Heart left ventricle (tissue), 16 donors: ENCODE measurements around the gene GOLGB1. TPM values are rescaled to one million over a fixed set of nuclear protein-coding genes. Genes with fewer than 3 reads are reported as not detected.
A peak's percentile ranks its signal among the peaks of the same experiment; 100 is the strongest.
"Not testable (repeated sequence)": the region's sequence is repeated elsewhere in the genome, so short reads cannot be mapped to it uniquely, and the experiment has no call there.

Experiments used
- ATAC-seq, 4 donors: fragments of 200-7000 bp; cut with Tn5 transposase; one replicate each; pipeline ENCODE4 v1.9.1; 2020 to 2022; ENCODE audit warnings: moderate library complexity in 4 of 4, mild to moderate bottlenecking in 3 of 4, moderate number of reproducible peaks in 1 of 4
- DNase-seq, 5 donors: peaks; one replicate each; pipeline ENCODE4 v3.0.0-alpha.2; 2020
- H3K27ac ChIP-seq, 12 donors: fragments of 200-600 bp; sonication (generic) in 4 of 12; one replicate each; pipeline versions ENCODE4 v1.5.0 to v1.8.0; 2016 to 2022; ENCODE audit warnings: mild to moderate bottlenecking in 2 of 12
- H3K27me3 ChIP-seq, 9 donors: fragments of 200-600 bp; sonication (generic) in 2 of 9; one replicate each; pipeline versions ENCODE4 v1.5.1 to v1.8.0; 2016 to 2022; ENCODE audit warnings: mild to moderate bottlenecking in 3 of 9
- H3K36me3 ChIP-seq, 9 donors: fragments of 200-600 bp; sonication (generic) in 2 of 9; one replicate each; pipeline versions ENCODE4 v1.5.0 to v1.8.0; 2018 to 2022; ENCODE audit warnings: mild to moderate bottlenecking in 2 of 9
- H3K4me1 ChIP-seq, 12 donors: fragments of 200-600 bp; sonication (generic) in 4 of 12; one replicate each; pipeline versions ENCODE4 v1.5.0 to v1.8.0; 2016 to 2022; ENCODE audit warnings: mild to moderate bottlenecking in 3 of 12
- H3K4me3 ChIP-seq, 12 donors: fragments of 200-600 bp; sonication (generic) in 4 of 12; one replicate each; pipeline versions ENCODE4 v1.5.0 to v1.8.0; 2017 to 2022; ENCODE audit warnings: mild to moderate bottlenecking in 9 of 12, moderate library complexity in 4 of 12
- H3K9me3 ChIP-seq, 12 donors: fragments of 200-600 bp; sonication (generic) in 4 of 12; one replicate each; pipeline versions ENCODE4 v1.5.0 to v1.8.0; 2016 to 2022; ENCODE audit warnings: mild to moderate bottlenecking in 1 of 12
- CTCF ChIP-seq, 12 donors: fragments of 200-600 bp; sonication (generic) in 4 of 12; IDR thresholded peaks; one replicate each; pipeline versions ENCODE4 v1.5.0 to v1.8.0; 2018 to 2022; ENCODE audit warnings: antibody characterized with exemption in 12 of 12, mild to moderate bottlenecking in 5 of 12
- POLR2A ChIP-seq, 2 donors: fragments of 450-650 bp; IDR thresholded peaks; one replicate each; pipeline ENCODE4 v1.6.1; 2017; ENCODE audit warnings: antibody characterized with exemption in 2 of 2, mild to moderate bottlenecking in 2 of 2, moderate library complexity in 2 of 2
- WGBS, 4 donors: extraction: QIAGEN DNeasy Blood & Tissue Kit in 2 of 4; methylation state at CpG; one replicate each; pipeline versions ENCODE4 v1.1.5 to v1.1.7; 2013 to 2018; 5-methylcytosine and 5-hydroxymethylcytosine counted together
- intact Hi-C, 10 donors: fragments of 100-400 bp; cut with DNase I; formaldehyde crosslinking; loops; one replicate each; pipeline versions ENCODE4 v1.11.1 to v1.14.2; 2022
- polyA plus RNA-seq, 2 donors: library from polyadenylated mRNA; stranded (reverse); fragments of 200-250 nt; gene quantifications; one replicate each; pipeline ENCODE4 v1.2.3, GENCODE V29; 2013
- total RNA-seq, 9 donors: library from RNA; depleted of rRNA in 2 of 9; stranded (reverse); fragments of >200 nt in 2 of 9; fragmentation: NEBNext Ultra II Directional in 3 of 9; extraction: Animal tissue kit (Norgen Biotek cat#: 25700) in 3 of 9; gene quantifications; one replicate each; pipeline versions ENCODE4 v1.1.0 to v1.2.4, GENCODE V29; 2016 to 2023
- donor health status: ischemic (EF 13 %, LVEDD 7.1; RV severe dilation, severe dysfunction).
- donor health status: healthy with polysubstance abuse.
- donor health status: DM: no; HTN: yes; CAD: no.
- donor health status: DM: no; HTN: no; CAD: no.
- donor health status: ischemic (EF 25% LVEDD 6.9; RV normal size, moderate dysfunction).
- donor health status: ischemic (EF 25% LVEDD 5.7; RV mildly dilated, moderate dysfunction).
- donor health status: healthy.
- donor health status: DM: yes; HTN: yes; CAD: no.
- donor health status: ischemic (EF 35%, LVEDD 5.7; RV mildly dilated, moderate dysfunction).
- donor health status: nonischemic (EF 11% LVEDD 7.7; RV severe dilation, severe dysfunction).
- donor health status: DM: yes; HTN: yes; CAD: no.
- donor health status: PGD.
- donor health status: ischemic (EF 29% LVEDD 5.4; RV normal size, mild dysfunction).
- donor health status: nonischemic (EF 23%, LVEDD 6.1; RV moderate dilation, normal function).

GOLGB1 gene
- total and polyA plus RNA-seq, 11 donors = 14.4 to 90.9 (median 44.1) TPM

DNA sequence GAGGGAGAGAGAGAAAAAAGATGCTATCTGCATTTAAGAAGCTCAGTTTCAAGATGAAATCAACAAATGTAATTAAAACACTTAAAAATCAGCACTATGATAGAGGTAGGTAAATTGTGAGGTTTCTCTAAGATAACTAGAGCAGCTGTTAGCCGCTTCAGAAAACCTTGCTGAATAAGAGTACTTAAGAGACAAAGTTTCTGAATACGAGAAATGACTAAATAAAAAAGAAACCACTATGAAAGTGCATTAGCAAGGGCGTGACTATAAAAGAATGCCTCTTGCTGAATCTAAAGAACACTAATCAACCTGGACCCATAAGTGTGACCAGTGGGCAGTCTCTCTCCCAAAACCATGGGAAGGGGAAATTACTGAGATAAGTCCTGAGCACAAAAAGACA is 43.5 kb upstream of the GOLGB1 start:
- H3K36me3 ChIP-seq = peaks cover 0 to 79% (median 37%) of the 10 kb centered on the region in 9 donors
- 90 to 97% (median 95%) methylated on average over 3 of the region's 3 CpGs for WGBS, 4 donors
- DNase-seq (no peak), ATAC-seq (no peak)
- intact Hi-C loops = no loop called here
- no peaks in the 10 kb centered on the region for H3K4me1 ChIP-seq
- H3K27ac ChIP-seq = no peak overlapping the region
- no peak overlapping the region for H3K4me3 ChIP-seq
- TF ChIP-seq CTCF (IDR thresholded peaks at IDR 0.05) = no peak
- TF ChIP-seq POLR2A (IDR thresholded peaks at IDR 0.05) = no peak
- H3K9me3 ChIP-seq = no peaks in the 10 kb centered on the region
- no peaks in the 10 kb centered on the region for H3K27me3 ChIP-seq

DNA sequence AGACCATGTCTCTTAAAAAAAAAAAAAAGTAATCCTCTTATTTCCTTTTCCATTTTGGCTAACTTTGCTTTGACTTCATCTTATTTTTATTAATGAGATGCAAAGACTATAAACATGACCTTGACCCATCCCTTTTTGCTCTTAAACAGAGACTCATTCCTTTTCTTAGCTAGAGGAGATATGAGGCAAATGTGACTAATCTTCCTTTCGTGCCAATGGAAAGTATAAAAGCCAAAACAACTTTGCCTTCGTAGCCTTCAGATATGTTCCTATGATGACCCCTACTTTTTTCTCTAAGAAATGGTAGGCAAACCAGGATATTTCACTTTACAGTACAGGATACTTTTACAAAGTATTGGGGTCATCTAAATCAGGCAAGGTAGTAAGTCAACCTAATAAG is 36.9 kb upstream of the GOLGB1 start:
- Histone ChIP-seq H3K36me3 (peaks cover 2 to 89% (median 59%) of the 10 kb centered on the region in 9 donors), H3K27ac (peak overlapping the region in 3 of 12 donors; percentile 10 to 22 (median 20))
- TF ChIP-seq POLR2A (IDR thresholded peaks at IDR 0.05) (no peak), CTCF (IDR thresholded peaks at IDR 0.05) (no peak)

DNA sequence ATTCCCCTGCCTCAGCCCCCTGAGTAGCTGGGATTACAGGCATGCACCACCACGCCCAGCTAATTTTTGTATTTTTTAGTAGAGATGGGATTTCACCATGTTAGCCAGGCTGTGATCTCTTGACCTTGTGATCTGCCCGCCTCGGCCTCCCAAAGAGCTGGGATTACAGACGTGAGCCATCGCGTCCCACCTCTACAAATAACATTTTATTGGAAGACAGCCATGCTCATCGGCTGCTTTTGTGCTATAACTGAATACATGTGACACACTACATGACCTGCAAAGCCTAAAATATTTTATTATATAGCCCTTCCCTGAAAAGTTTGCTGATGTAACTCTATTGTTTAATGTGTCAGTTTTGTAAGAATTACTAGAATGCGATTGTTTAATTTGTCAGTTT is 33.2 kb upstream of the GOLGB1 start:
- H3K27me3 ChIP-seq, DNase-seq, H3K9me3 ChIP-seq, H3K4me3 ChIP-seq, H3K27ac ChIP-seq, H3K4me1 ChIP-seq, intact Hi-C loops: not testable (repeated sequence)
- peak in 3 of 4 donors; percentile 69 to 76 (median 71) for ATAC-seq
- 53 to 64% (median 58%) methylated on average over 8 of the region's 8 CpGs for WGBS, 4 donors
- peaks cover 0 to 94% (median 61%) of the 10 kb centered on the region in 9 donors for H3K36me3 ChIP-seq

More for the DNA sequence above, 36.9 kb upstream of the GOLGB1 start:
- ATAC-seq (peak in 3 of 4 donors; percentile 11 to 60 (median 36)), DNase-seq (no peak)
- intact Hi-C loops = no loop called here
- no peaks in the 10 kb centered on the region for H3K9me3 ChIP-seq
- H3K4me3 ChIP-seq = no peak overlapping the region
- WGBS, 4 donors = 41 to 49% (median 46%) methylated on average over 2 of the region's 2 CpGs
- peaks cover 0 to 7% (median 0%) of the 10 kb centered on the region in 12 donors for H3K4me1 ChIP-seq
- H3K27me3 ChIP-seq = no peaks in the 10 kb centered on the region

DNA sequence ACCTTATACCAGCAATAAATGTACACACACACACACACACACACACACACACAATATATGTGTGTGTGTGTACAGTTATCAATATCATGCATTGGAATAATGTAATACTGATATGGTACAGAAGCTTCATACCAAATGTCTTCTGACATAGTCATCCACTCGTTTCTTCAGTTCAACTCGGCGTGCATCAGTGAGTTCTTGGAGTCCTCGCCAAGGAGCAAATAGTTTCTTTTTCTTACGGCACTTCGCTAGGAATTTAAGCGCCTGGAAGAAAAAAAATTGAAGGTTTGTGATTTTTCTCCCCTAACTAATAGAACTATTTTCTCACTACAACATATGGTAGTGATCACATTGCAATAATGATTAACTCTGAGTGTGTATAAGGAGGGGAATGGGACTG is 32.1 kb upstream of the GOLGB1 start:
- H3K36me3 ChIP-seq = peaks cover 0 to 94% (median 61%) of the 10 kb centered on the region in 9 donors
- no peaks in the 10 kb centered on the region for H3K27me3 ChIP-seq
- H3K27ac ChIP-seq = no peak overlapping the region
- 98% methylated on average over 7 of the region's 7 CpGs for WGBS, 4 donors
- no peaks in the 10 kb centered on the region for H3K9me3 ChIP-seq
- DNase-seq (no peak), ATAC-seq (no peak)
- no peak overlapping the region for H3K4me3 ChIP-seq
- intact Hi-C loops = no loop called here
- TF ChIP-seq POLR2A (IDR thresholded peaks at IDR 0.05) (no peak), CTCF (IDR thresholded peaks at IDR 0.05) (no peak)
- H3K4me1 ChIP-seq = peaks cover 0 to 7% (median 0%) of the 10 kb centered on the region in 12 donors

DNA sequence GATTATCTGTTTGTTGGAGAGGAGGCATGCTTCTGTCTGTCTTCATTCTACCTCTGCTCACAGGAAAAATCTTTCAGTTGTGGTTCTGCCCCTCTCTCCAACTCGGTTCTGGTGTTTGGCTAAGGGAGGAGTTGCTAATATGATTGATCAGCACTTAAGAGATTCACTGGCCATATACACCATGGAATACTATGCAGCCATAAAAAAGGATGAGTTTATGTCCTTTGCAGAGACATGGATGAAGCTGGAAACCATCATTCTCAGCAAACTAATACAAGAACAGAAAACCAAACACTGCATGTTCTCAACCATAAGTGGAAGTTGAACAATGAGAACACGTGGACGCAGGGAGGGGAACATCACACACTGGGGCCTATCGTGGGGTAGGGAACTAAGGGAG is 25.6 kb upstream of the GOLGB1 start:
- ATAC-seq, H3K4me1 ChIP-seq, H3K4me3 ChIP-seq, H3K9me3 ChIP-seq, H3K27me3 ChIP-seq, intact Hi-C loops, H3K27ac ChIP-seq, DNase-seq: not testable (repeated sequence)
- peaks cover 0 to 96% (median 88%) of the 10 kb centered on the region in 9 donors for H3K36me3 ChIP-seq
- WGBS, 4 donors = 98 to 99% (median 98%) methylated on average over 4 of the region's 4 CpGs
